EH (cell line): ENCODE measurements around the gene CEACAM19.
"Not testable (repeated sequence)": the region's sequence is repeated elsewhere in the genome, so short reads cannot be mapped to it uniquely, and the experiment has no call there.

ENCODE experiments used
- DNase-seq: peaks from one replicate; pipeline ENCODE4 v3.0.0-alpha.2; 2015; ENCODE audit warnings: low read depth

CEACAM19 gene

GRCh38 chr19:44701228-44701627 is 29.9 kb downstream of the CEACAM19 start:
- DNase-seq = no peak

- no peak for DNase-seq
These were observed 31.4 kb downstream of the CEACAM19 start for GRCh38 chr19:44702551-44703176.

GRCh38 chr19:44703336-44704078 is 32.2 kb downstream of the CEACAM19 start:
- DNase-seq = no peak

- DNase-seq = no peak
These were observed 33.7 kb downstream of the CEACAM19 start for GRCh38 chr19:44704982-44705381.

GRCh38 chr19:44705502-44706010 is 34.3 kb downstream of the CEACAM19 start:
- no peak for DNase-seq

GRCh38 chr19:44706506-44707236 is 35.4 kb downstream of the CEACAM19 start:
- no peak for DNase-seq

- no peak for DNase-seq
These were observed 36.5 kb downstream of the CEACAM19 start for GRCh38 chr19:44707794-44708193.

- DNase-seq = no peak
These were observed 37.7 kb downstream of the CEACAM19 start for GRCh38 chr19:44708940-44709339.

GRCh38 chr19:44709434-44710266 is 38.4 kb downstream of the CEACAM19 start:
- not testable (repeated sequence) for DNase-seq

GRCh38 chr19:44710483-44710882 is 39.2 kb downstream of the CEACAM19 start:
- DNase-seq = no peak

GRCh38 chr19:44712864-44713515 is 41.7 kb downstream of the CEACAM19 start:
- DNase-seq = no peak

- no peak for DNase-seq
These were observed 43.4 kb downstream of the CEACAM19 start for GRCh38 chr19:44714597-44715169.

- no peak for DNase-seq
These were observed 46.3 kb downstream of the CEACAM19 start for GRCh38 chr19:44717603-44718002.

- DNase-seq = peak; percentile 86
These were observed 47.4 kb downstream of the CEACAM19 start for GRCh38 chr19:44718441-44719261.

- no peak for DNase-seq
These were observed 48.0 kb downstream of the CEACAM19 start for GRCh38 chr19:44719262-44719701.

- DNase-seq = not testable (repeated sequence)
These were observed 49.1 kb downstream of the CEACAM19 start for GRCh38 chr19:44720396-44720795.

GRCh38 chr19:44720945-44721344 is 49.7 kb downstream of the CEACAM19 start:
- no peak for DNase-seq

GRCh38 chr19:44721369-44721768 is 50.1 kb downstream of the CEACAM19 start:
- DNase-seq = not testable (repeated sequence)

GRCh38 chr19:44722131-44723121 is 51.1 kb downstream of the CEACAM19 start:
- peak; percentile 52 for DNase-seq
